HepG2 (cell line): ENCODE measurements around the gene MYO7A. TPM values are rescaled to one million over a fixed set of nuclear protein-coding genes. Genes with fewer than 3 reads are reported as not detected.

Source experiments
- ATAC-seq: fragments of 200-7000 bp; cut with Tn5 transposase; 3 replicates; pipeline ENCODE4 v1.9.1; 2020; ENCODE audit warnings: mild to moderate bottlenecking, moderate library complexity
- BruUV-seq: library from RNA; stranded (reverse); fragments of 400-500 nt; replicated peaks from 2 replicates; lab custom pipeline; 2021; lab: Mats Ljungman, UMichigan
- CTCF ChIA-PET: fragments of 300-600 bp; formaldehyde crosslinking; extraction: SDS; loops from one replicate; lab custom pipeline; 2021; ENCODE audit warnings: low total read pairs, inconsistent platforms, low intra/inter-chr PET ratio; lab: Yijun Ruan, JAX
- POLR2A ChIA-PET: fragments of 350-600 bp; sonication (Branson Sonifier 250); formaldehyde crosslinking; loops from one replicate; lab custom pipeline; 2020; ENCODE audit warnings: antibody characterized with exemption, inconsistent platforms; lab: Yijun Ruan, JAX
- DNase-seq: peaks from one replicate; pipeline ENCODE4 v3.0.0-alpha.2; 2015; ENCODE audit warnings: low spot score
- FAIRE-seq: peaks from 3 replicates; lab custom pipeline; 2011; peaks lifted over from hg19 to GRCh38; lab: Jason Lieb, UNC
- H2AFZ ChIP-seq: one replicate; pipeline ENCODE4 v1.6.1; 2011; ENCODE audit warnings: low read length, inconsistent platforms
- H3K27ac ChIP-seq: fragments of 300-600 bp; 3 replicates; pipeline ENCODE4 v1.8.0; 2011; ENCODE audit warnings: mixed run types, mild to moderate bottlenecking, mixed read lengths, low read length, inconsistent platforms; ENCODE audit not compliant: insufficient read depth; ENCODE audit errors: extremely low read length
- H3K27me3 ChIP-seq, 2 experiments: fragments of 200-600 bp in 1 of 2; 2 replicates in 1 of 2; 3 replicates in 1 of 2; pipeline versions ENCODE4 v1.6.0 to v1.8.0; 2011; ENCODE audit warnings: low read length in 2 of 2, mild to moderate bottlenecking in 2 of 2, moderate library complexity in 2 of 2, inconsistent platforms in 1 of 2; ENCODE audit not compliant: insufficient read depth in 2 of 2, control insufficient read depth in 1 of 2
- H3K36me3 ChIP-seq, 2 experiments: fragments of 200-600 bp in 1 of 2; replicated peaks in 1 of 2; 2 replicates in 1 of 2; 3 replicates in 1 of 2; pipeline versions ENCODE4 v1.5.1 to v1.8.0; 2011; ENCODE audit warnings: low read length in 2 of 2, inconsistent platforms in 1 of 2; ENCODE audit not compliant: insufficient read depth in 2 of 2, control insufficient read depth in 1 of 2
- H3K4me1 ChIP-seq: 2 replicates; pipeline ENCODE4 v1.5.1; 2012; ENCODE audit warnings: low read length, inconsistent platforms; ENCODE audit not compliant: insufficient read depth
- H3K4me2 ChIP-seq: 2 replicates; pipeline ENCODE4 v1.6.0; 2011; ENCODE audit warnings: low read depth, low read length, inconsistent platforms
- H3K4me3 ChIP-seq, 3 experiments: fragments of 200-600 bp in 1 of 3; sonication (generic), shearing (Covaris generic) in 1 of 3; replicated peaks in 1 of 3; 2 replicates each; pipeline ENCODE4 v1.5.1; 2011 to 2016; ENCODE audit warnings: low read length in 3 of 3, inconsistent platforms in 2 of 3, low read depth in 2 of 3, mild to moderate bottlenecking in 2 of 3, control low read depth in 1 of 3, mixed read lengths in 1 of 3; ENCODE audit not compliant: insufficient read depth in 1 of 3
- H3K79me2 ChIP-seq: one replicate; pipeline ENCODE4 v1.6.1; 2011; ENCODE audit warnings: low read length, inconsistent platforms; ENCODE audit not compliant: insufficient read depth
- H3K9ac ChIP-seq: 2 replicates; pipeline ENCODE4 v1.6.0; 2011; ENCODE audit warnings: mild to moderate bottlenecking, low read depth, low read length, inconsistent platforms; ENCODE audit not compliant: insufficient read depth
- H3K9me3 ChIP-seq: 2 replicates; pipeline ENCODE4 v1.5.1; 2012; ENCODE audit warnings: mild to moderate bottlenecking, low read length
- H4K20me1 ChIP-seq: 2 replicates; pipeline ENCODE4 v1.6.0; 2011; ENCODE audit warnings: inconsistent platforms, mild to moderate bottlenecking, low read length, moderate library complexity; ENCODE audit not compliant: insufficient read depth
- AGO1 ChIP-seq: fragments of 200-400 bp; formaldehyde crosslinking; IDR thresholded peaks from 2 replicates; pipeline ENCODE4 v1.6.1; 2017; ENCODE audit warnings: mild to moderate bottlenecking, low read depth, low read length, moderate library complexity; ENCODE audit not compliant: poor library complexity, severe bottlenecking
- ATF6 ChIP-seq: sonication (generic); formaldehyde crosslinking; conservative IDR thresholded peaks from 2 replicates; pipeline ENCODE4 v1.4.0; 2020; ENCODE audit warnings: missing genetic modification reagents
- PCBP1 ChIP-seq: fragments of 200-400 bp; formaldehyde crosslinking; IDR thresholded peaks from 2 replicates; pipeline ENCODE4 v1.6.1; 2017; ENCODE audit warnings: mild to moderate bottlenecking, low read depth, low read length, borderline replicate concordance
- RBM39 ChIP-seq: fragments of 200-400 bp; formaldehyde crosslinking; IDR thresholded peaks from one replicate; pipeline ENCODE4 v1.6.1; 2018; ENCODE audit warnings: antibody characterized with exemption, mild to moderate bottlenecking, low read depth, low read length; ENCODE audit not compliant: poor library complexity, severe bottlenecking
- SNAPC2 ChIP-seq: sonication (generic); formaldehyde crosslinking; IDR thresholded peaks from 2 replicates; pipeline ENCODE4 v1.8.1; 2022; ENCODE audit warnings: mild to moderate bottlenecking, missing genetic modification reagents
- SP4 ChIP-seq: sonication (generic); formaldehyde crosslinking; IDR thresholded peaks from 2 replicates; pipeline ENCODE4 v1.8.1; 2023; ENCODE audit warnings: mild to moderate bottlenecking, missing genetic modification reagents
- SRSF1 ChIP-seq: fragments of 200-400 bp; formaldehyde crosslinking; optimal IDR thresholded peaks from 2 replicates; pipeline ENCODE3; 2017; ENCODE audit warnings: mild to moderate bottlenecking, low read depth, low read length, moderate library complexity
- WGBS: methylation state at CpG from one replicate; pipeline ENCODE4 v1.1.6; 2017; ENCODE audit warnings: low lambda C conversion rate; 5-methylcytosine and 5-hydroxymethylcytosine counted together
- in situ Hi-C: cut with HindIII; loops from 2 replicates; pipeline ENCODE4 v1.10.0; 2017; ENCODE audit warnings: low pct_unique_long_range_greater_than_20kb; ENCODE audit not compliant: extremely low pct_ligation_motif_present
- intact Hi-C: fragments of 100-400 bp; cut with micrococcal nuclease; formaldehyde crosslinking; loops from one replicate; pipeline ENCODE4 v1.10.0; 2022; ENCODE audit not compliant: unreplicated experiment
- polyA plus RNA-seq, 8 experiments: library from polyadenylated mRNA; depleted of rRNA in 3 of 8; stranded (reverse) in 7 of 8; unstranded in 1 of 8; fragments of >200 nt; fragmentation: Illumina TruSeq in 4 of 8; extraction: Trizol in 4 of 8; gene quantifications; 2 replicates each; pipeline versions ENCODE4 v1.2.1 to v1.2.3, GENCODE V29; 2011 to 2016; ENCODE audit warnings: low read depth in 4 of 8, missing spikeins in 1 of 8, mixed read lengths in 1 of 8; ENCODE audit not compliant: insufficient read depth in 1 of 8
- total RNA-seq, 5 experiments: library from RNA; depleted of rRNA; stranded (reverse); fragments of >200 nt; fragmentation: Illumina TruSeq; extraction: Trizol; gene quantifications; 2 replicates each; pipeline ENCODE4 v1.2.3, GENCODE V29; 2016; ENCODE audit warnings: low read depth in 1 of 5

The MYO7A gene
- total and polyA plus RNA-seq, 2 of the 13 experiments (the other 11 are each of a cell fraction or from before 2014, with no cell fraction given): 7.5 to 10.0 TPM

GRCh38 chr11:77126861-77127234 lies 1.2 kb upstream of the MYO7A start:
- intact Hi-C loops (loop anchor here (1.0 to 2.0 kb wide), 2 partner anchors 61 to 422 kb away; no protein-coding TSS in a partner anchor), in situ Hi-C loops (loop anchor here (5.0 kb wide), 1 partner anchor 60 kb away; no protein-coding TSS in a partner anchor)
- ATAC-seq: peak; percentile 0; the same call in 2 of the 3 replicates
- Histone ChIP-seq H3K36me3 (no peaks in the 10 kb centered on the region), H3K9me3 (no peaks in the 10 kb centered on the region), H3K4me1 (peaks cover 53% of the 10 kb centered on the region), H3K79me2 (no peaks in the 10 kb centered on the region), H3K4me3 (peak overlapping the region in 2 of 3 experiments; percentile 54 to 80; a peak in 3 of 6 replicates), H4K20me1 (no peaks in the 10 kb centered on the region), H3K27ac (no peak overlapping the region), H2AFZ (no peak overlapping the region), H3K9ac (no peak overlapping the region; the same call in 1 of the 2 replicates), H3K27me3 (peaks cover 0 to 13% of the 10 kb centered on the region in 2 experiments; a peak in 1 of 5 replicates), H3K4me2 (peak overlapping the region; percentile 100)
- CTCF ChIA-PET: interaction anchor here (1.3 to 5.0 kb wide), 6 partner anchors 13 to 421 kb away, joined by 3 to 150 read pairs (median 6); no protein-coding TSS in a partner anchor
- 0% methylated on average over 4 of the region's 10 CpGs for WGBS
- POLR2A ChIA-PET: interaction anchor here (2.2 to 3.1 kb wide), 4 partner anchors 14 to 61 kb away, joined by 9 to 12 read pairs (median 10); no protein-coding TSS in a partner anchor
- no peak for FAIRE-seq
- TF ChIP-seq RBM39 (peak; percentile 43), SRSF1 (no peak), SNAPC2 (CRISPR knock-in tag) (no peak), ATF6 (CRISPR knock-in tag) (no peak), AGO1 (peak; percentile 23), SP4 (CRISPR knock-in tag) (0 out of 2 replicates have a peak, but pooled peaks have one; percentile 41), PCBP1 (peak; percentile 39; the same call in 1 of the 2 replicates)
- BruUV-seq: no TSS peak
- DNase-seq: no peak
